ENCODE results near the gene EPG5.

EPG5 gene

GRCh38 chr18:45900623-45901022 lies 66.5 kb downstream of the EPG5 start:
- no peak overlapping the region for H3K4me3 ChIP-seq (ENCODE audit: low read depth, low read length)
- no peak for DNase-seq (ENCODE audit: low read depth)
- no peak for TF ChIP-seq CTCF (IDR thresholded peaks at IDR 0.05; ENCODE audit: low read depth, low read length, missing control alignments)

- no peak overlapping the region for H3K4me3 ChIP-seq (ENCODE audit: low read depth, low read length)
- TF ChIP-seq CTCF (IDR thresholded peaks at IDR 0.05; ENCODE audit: low read depth, low read length, missing control alignments) = no peak
- no peak for DNase-seq (ENCODE audit: low read depth)
Measured at GRCh38 chr18:45896991-45897390, 70.1 kb downstream of the EPG5 start.

GRCh38 chr18:45896452-45896851 lies 70.7 kb downstream of the EPG5 start:
- TF ChIP-seq CTCF (IDR thresholded peaks at IDR 0.05; ENCODE audit: low read depth, low read length, missing control alignments) = no peak
- no peak for DNase-seq (ENCODE audit: low read depth)
- no peak overlapping the region for H3K4me3 ChIP-seq (ENCODE audit: low read depth, low read length)

DNA sequence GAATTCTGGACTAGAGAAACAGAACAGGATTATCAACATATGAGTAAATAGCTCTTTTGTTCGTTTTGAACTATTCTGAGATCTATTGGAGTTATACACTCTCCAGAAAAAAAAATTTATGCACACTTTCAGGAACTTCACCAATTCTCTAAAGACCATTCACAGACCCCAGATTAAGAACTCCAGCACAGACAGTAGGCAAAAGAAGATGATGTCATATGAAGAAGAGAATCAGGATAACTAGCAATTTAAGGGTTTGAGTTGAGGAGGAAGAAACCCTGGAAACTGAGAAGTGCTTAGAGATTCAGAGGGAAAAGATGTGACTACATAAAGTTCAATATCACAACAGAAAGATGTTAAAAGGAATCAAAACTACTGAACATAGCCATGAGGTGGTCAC lies 71.8 kb downstream of the EPG5 start:
- DNase-seq (ENCODE audit: low read depth) = no peak
- TF ChIP-seq CTCF (IDR thresholded peaks at IDR 0.05; ENCODE audit: low read depth, low read length, missing control alignments) = no peak
- no peak overlapping the region for H3K4me3 ChIP-seq (ENCODE audit: low read depth, low read length)

DNA sequence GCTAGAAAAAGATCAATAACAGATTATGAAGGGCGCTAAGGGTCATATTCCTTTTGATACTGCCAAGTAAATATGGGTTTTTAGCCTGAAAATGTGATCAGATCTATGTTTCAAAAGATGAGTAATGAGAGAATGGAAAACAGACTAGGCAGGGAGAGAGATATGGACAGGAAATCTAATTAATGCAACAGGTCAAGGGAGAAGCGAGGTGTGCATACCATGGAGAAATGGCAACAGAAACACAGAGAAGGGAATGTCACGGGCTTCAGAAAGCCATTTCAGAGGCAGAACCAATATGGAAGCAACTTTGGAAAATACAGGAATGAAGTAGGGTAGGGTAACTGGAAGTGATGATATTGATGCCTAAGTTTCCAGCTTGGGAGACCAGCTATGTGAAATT lies 72.3 kb downstream of the EPG5 start:
- DNase-seq (ENCODE audit: low read depth) = no peak
- no peak overlapping the region for H3K4me3 ChIP-seq (ENCODE audit: low read depth, low read length)
- TF ChIP-seq CTCF (IDR thresholded peaks at IDR 0.05; ENCODE audit: low read depth, low read length, missing control alignments) = no peak

- TF ChIP-seq CTCF (IDR thresholded peaks at IDR 0.05; ENCODE audit: low read depth, low read length, missing control alignments) = no peak
- no peak for DNase-seq (ENCODE audit: low read depth)
- no peak overlapping the region for H3K4me3 ChIP-seq (ENCODE audit: low read depth, low read length)
Measured at GRCh38 chr18:45891806-45892205, 75.3 kb downstream of the EPG5 start.

DNA sequence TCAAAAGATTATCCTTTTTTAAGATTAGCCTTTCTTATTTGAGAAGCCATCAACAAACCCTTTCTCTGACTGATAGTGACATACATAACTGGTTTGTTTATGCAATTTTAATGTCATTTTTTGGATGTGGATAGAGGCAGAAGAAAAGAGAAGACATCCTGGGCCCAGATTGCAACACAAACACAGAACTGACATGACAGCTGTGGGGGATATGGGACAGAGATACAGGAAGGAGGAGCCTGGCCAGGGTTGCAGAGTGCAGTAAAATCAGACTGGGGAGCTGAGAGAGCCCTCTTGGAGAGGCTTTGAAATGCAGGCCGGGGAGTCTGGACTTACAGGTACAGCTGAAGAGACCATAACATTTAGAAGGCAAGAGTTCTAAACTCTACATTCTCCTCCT lies 76.5 kb downstream of the EPG5 start:
- DNase-seq (ENCODE audit: low read depth) = no peak
- TF ChIP-seq CTCF (IDR thresholded peaks at IDR 0.05; ENCODE audit: low read depth, low read length, missing control alignments) = no peak
- H3K4me3 ChIP-seq (ENCODE audit: low read depth, low read length) = no peak overlapping the region

All from GM12864 (cell line).